GM21737 (cell line): ENCODE measurements around the gene ALOX5AP.

ENCODE experiments used
- ATAC-seq: cut with Tn5 transposase; IDR thresholded peaks from one replicate; pipeline ENCODE4 v1.9.1; 2021; ENCODE audit warnings: mild to moderate bottlenecking, moderate library complexity; ENCODE audit not compliant: unreplicated experiment

Gene ALOX5AP

GRCh38 chr13:30735025-30735871 lies at the start of gene ALOX5AP:
Gene ALOX5AP (plus strand): TSS chr13:30735543. CDS start chr13:30735606, 63 bp downstream.
- peak; percentile 55 for ATAC-seq

- no peak for ATAC-seq
Measured at GRCh38 chr13:30685987-30686386, 49.4 kb upstream of the ALOX5AP start.

GRCh38 chr13:30687601-30688000 lies 47.7 kb upstream of the ALOX5AP start:
- no peak for ATAC-seq

- ATAC-seq = no peak
Measured at GRCh38 chr13:30689752-30690151, 45.6 kb upstream of the ALOX5AP start.

- ATAC-seq = no peak
Measured at GRCh38 chr13:30690282-30691188, 44.8 kb upstream of the ALOX5AP start.

GRCh38 chr13:30692113-30692512 lies 43.2 kb upstream of the ALOX5AP start:
- ATAC-seq = no peak

GRCh38 chr13:30696278-30697176 lies 38.8 kb upstream of the ALOX5AP start:
- no peak for ATAC-seq

- no peak for ATAC-seq
Measured at GRCh38 chr13:30697177-30697953, 38.0 kb upstream of the ALOX5AP start.

- ATAC-seq = no peak
Measured at GRCh38 chr13:30697996-30698401, 37.3 kb upstream of the ALOX5AP start.

GRCh38 chr13:30698488-30699005 lies 36.8 kb upstream of the ALOX5AP start:
- ATAC-seq = no peak

- ATAC-seq = no peak
Measured at GRCh38 chr13:30700364-30700763, 35.0 kb upstream of the ALOX5AP start.

- ATAC-seq = no peak
Measured at GRCh38 chr13:30702006-30702405, 33.3 kb upstream of the ALOX5AP start.

GRCh38 chr13:30704596-30704995 lies 30.7 kb upstream of the ALOX5AP start:
- no peak for ATAC-seq

GRCh38 chr13:30705680-30706079 lies 29.7 kb upstream of the ALOX5AP start:
- no peak for ATAC-seq

GRCh38 chr13:30708541-30708940 lies 26.8 kb upstream of the ALOX5AP start:
- no peak for ATAC-seq

- no peak for ATAC-seq
Measured at GRCh38 chr13:30710442-30710841, 24.9 kb upstream of the ALOX5AP start.

- no peak for ATAC-seq
Measured at GRCh38 chr13:30711375-30711774, 24.0 kb upstream of the ALOX5AP start.

GRCh38 chr13:30711837-30712236 lies 23.5 kb upstream of the ALOX5AP start:
- no peak for ATAC-seq
